ENCODE measurements around the gene RAD51AP1.

- TF ChIP-seq CTCF (IDR thresholded peaks at IDR 0.05; ENCODE audit: poor library complexity, severe bottlenecking), result no peak
- TF ChIP-seq RAD21 (conservative IDR thresholded peaks at IDR 0.05), result no peak
- TF ChIP-seq REST (IDR thresholded peaks at IDR 0.05; ENCODE audit: borderline replicate concordance), result no peak
- no peak for TF ChIP-seq EZH2 (IDR thresholded peaks at IDR 0.05; ENCODE audit: borderline replicate concordance, insufficient read depth, low read length, poor library complexity, severe bottlenecking)
- no peak for TF ChIP-seq EP300 (conservative IDR thresholded peaks at IDR 0.05; ENCODE audit: poor library complexity, severe bottlenecking)
- TF ChIP-seq SMC3 (conservative IDR thresholded peaks at IDR 0.05; ENCODE audit: poor library complexity), result no peak
Observed at GRCh38 chr12:4580281-4580688, 41.6 kb downstream of the RAD51AP1 start.

All from neural cell (in vitro differentiated cells).